ENCODE measurements around the gene PTPN13. TPM values are rescaled to one million over a fixed set of nuclear protein-coding genes. Genes with fewer than 3 reads are reported as not detected.

The PTPN13 gene
- total and polyA plus RNA-seq, 2 donors from 2014 or later, result 10.2 to 62.3 TPM

DNA sequence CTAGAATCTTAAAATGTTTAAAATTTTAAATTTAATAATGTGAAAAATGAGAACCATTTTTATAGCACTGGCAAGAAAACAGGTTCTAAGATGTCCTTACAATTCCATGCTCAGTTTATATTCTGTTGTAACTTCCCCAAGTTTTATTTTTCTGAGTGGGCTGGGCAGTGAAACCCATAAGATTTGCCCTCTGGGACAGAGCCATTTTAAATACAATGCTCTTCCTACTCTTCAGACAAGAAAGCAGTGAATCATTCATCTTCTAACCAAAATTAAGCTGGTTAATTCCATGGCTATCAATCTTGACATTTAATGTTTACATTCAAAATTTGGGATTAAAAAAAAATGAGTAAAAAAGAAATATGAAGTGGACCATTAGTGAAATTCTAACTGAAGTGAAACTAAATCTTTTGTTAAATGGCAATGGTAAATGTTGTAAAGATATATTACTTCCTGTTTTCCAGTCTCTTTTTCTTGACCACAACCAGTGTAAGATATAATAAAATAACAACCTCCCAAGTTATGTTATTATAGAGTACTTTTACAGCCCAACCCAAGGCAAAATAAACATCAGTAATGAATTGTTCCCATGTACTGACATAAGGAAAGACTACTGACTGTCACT is 37.2 kb upstream of the PTPN13 start:
- Histone ChIP-seq H3K4me1 (ENCODE audit: control insufficient read depth in 2 of 3, insufficient read depth in 2 of 3, low read depth in 1 of 3, low read length in 3 of 3) (no peaks in the 10 kb centered on the region), H3K9me3 (ENCODE audit: control insufficient read depth in 2 of 3, insufficient read depth in 1 of 3, low read length in 3 of 3) (no peaks in the 10 kb centered on the region), H3K4me3 (ENCODE audit: low read length in 3 of 3) (no peak overlapping the region), H3K27ac (ENCODE audit: low read depth in 2 of 2, low read length in 2 of 2) (no peak overlapping the region), H3K36me3 (ENCODE audit: control insufficient read depth in 2 of 3, insufficient read depth in 3 of 3, low read length in 3 of 3) (no peaks in the 10 kb centered on the region), H3K27me3 (ENCODE audit: control insufficient read depth, insufficient read depth, low read length) (no peaks in the 10 kb centered on the region), H3K9ac (ENCODE audit: low read length in 3 of 3) (no peak overlapping the region)
- TF ChIP-seq, protein P1, sequence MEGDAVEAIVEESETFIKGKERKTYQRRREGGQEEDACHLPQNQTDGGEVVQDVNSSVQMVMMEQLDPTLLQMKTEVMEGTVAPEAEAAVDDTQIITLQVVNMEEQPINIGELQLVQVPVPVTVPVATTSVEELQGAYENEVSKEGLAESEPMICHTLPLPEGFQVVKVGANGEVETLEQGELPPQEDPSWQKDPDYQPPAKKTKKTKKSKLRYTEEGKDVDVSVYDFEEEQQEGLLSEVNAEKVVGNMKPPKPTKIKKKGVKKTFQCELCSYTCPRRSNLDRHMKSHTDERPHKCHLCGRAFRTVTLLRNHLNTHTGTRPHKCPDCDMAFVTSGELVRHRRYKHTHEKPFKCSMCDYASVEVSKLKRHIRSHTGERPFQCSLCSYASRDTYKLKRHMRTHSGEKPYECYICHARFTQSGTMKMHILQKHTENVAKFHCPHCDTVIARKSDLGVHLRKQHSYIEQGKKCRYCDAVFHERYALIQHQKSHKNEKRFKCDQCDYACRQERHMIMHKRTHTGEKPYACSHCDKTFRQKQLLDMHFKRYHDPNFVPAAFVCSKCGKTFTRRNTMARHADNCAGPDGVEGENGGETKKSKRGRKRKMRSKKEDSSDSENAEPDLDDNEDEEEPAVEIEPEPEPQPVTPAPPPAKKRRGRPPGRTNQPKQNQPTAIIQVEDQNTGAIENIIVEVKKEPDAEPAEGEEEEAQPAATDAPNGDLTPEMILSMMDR (IDR thresholded peaks at IDR 0.05; ENCODE audit: borderline replicate concordance, extremely low read depth, insufficient read depth), result no peak
- intact Hi-C loops (cut with DNase I), result no loop called here
- FAIRE-seq, result peak; percentile 85
- DNase-seq, result peak in 2 of 5 donors; percentile 45 to 63

DNA sequence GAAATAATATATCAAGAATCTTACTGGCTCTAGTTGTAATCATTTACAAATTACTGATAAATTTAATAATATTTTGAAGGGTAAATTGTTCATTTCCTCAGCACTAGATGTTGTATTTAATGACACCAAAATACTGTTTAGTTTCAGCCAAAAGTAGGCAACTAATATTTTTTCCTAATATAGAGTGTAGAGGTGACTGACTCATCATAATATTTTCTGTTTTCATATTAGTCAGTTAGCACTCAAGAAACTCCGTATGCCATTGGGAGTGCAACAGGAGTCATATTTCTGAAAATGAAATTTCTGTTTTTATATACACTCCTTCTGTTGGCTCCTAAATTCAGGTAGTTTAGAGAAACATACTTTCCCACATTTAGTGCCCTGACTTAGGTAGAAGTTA is 36.6 kb upstream of the PTPN13 start:
- Histone ChIP-seq H3K36me3 (ENCODE audit: control insufficient read depth in 2 of 3, insufficient read depth in 3 of 3, low read length in 3 of 3) (no peaks in the 10 kb centered on the region), H3K27ac (ENCODE audit: low read depth in 2 of 2, low read length in 2 of 2) (no peak overlapping the region), H3K4me3 (ENCODE audit: low read length in 3 of 3) (no peak overlapping the region), H3K9ac (ENCODE audit: low read length in 3 of 3) (no peak overlapping the region), H3K4me1 (ENCODE audit: control insufficient read depth in 2 of 3, insufficient read depth in 2 of 3, low read depth in 1 of 3, low read length in 3 of 3) (no peaks in the 10 kb centered on the region), H3K9me3 (ENCODE audit: control insufficient read depth in 2 of 3, insufficient read depth in 1 of 3, low read length in 3 of 3) (no peaks in the 10 kb centered on the region), H3K27me3 (ENCODE audit: control insufficient read depth, insufficient read depth, low read length) (no peaks in the 10 kb centered on the region)
- no peak for FAIRE-seq
- TF ChIP-seq, protein P1 (IDR thresholded peaks at IDR 0.05; ENCODE audit: borderline replicate concordance, extremely low read depth, insufficient read depth), result no peak
- no peak for DNase-seq
- intact Hi-C loops (cut with DNase I), result no loop called here

DNA sequence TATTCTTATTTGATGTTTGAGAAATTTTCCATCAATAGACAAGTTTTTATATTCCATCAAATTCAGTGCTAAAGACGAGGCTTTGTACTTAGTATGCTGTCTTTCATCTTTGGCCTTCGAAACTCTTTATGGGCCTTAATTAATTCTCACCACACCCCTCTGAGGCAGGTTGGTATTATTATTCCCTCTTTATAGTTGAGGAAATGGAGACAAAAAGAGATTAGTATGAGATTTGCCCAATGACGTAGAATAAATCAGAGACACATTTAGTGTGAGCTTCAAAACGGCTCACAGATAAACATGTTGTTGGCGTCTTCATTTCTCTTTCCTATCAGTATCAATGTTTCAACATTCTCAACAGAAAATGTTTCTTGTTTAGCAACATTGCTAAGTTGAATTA is 35.9 kb upstream of the PTPN13 start:
- Histone ChIP-seq H3K27ac (ENCODE audit: low read depth in 2 of 2, low read length in 2 of 2) (no peak overlapping the region), H3K9me3 (ENCODE audit: control insufficient read depth in 2 of 3, insufficient read depth in 1 of 3, low read length in 3 of 3) (no peaks in the 10 kb centered on the region), H3K36me3 (ENCODE audit: control insufficient read depth in 2 of 3, insufficient read depth in 3 of 3, low read length in 3 of 3) (no peaks in the 10 kb centered on the region), H3K9ac (ENCODE audit: low read length in 3 of 3) (no peak overlapping the region), H3K4me1 (ENCODE audit: control insufficient read depth in 2 of 3, insufficient read depth in 2 of 3, low read depth in 1 of 3, low read length in 3 of 3) (no peaks in the 10 kb centered on the region), H3K4me3 (ENCODE audit: low read length in 3 of 3) (no peak overlapping the region), H3K27me3 (ENCODE audit: control insufficient read depth, insufficient read depth, low read length) (no peaks in the 10 kb centered on the region)
- TF ChIP-seq, protein P1 (IDR thresholded peaks at IDR 0.05; ENCODE audit: borderline replicate concordance, extremely low read depth, insufficient read depth), result no peak
- DNase-seq (no peak), FAIRE-seq (no peak)
- intact Hi-C loops (cut with DNase I), result no loop called here

DNA sequence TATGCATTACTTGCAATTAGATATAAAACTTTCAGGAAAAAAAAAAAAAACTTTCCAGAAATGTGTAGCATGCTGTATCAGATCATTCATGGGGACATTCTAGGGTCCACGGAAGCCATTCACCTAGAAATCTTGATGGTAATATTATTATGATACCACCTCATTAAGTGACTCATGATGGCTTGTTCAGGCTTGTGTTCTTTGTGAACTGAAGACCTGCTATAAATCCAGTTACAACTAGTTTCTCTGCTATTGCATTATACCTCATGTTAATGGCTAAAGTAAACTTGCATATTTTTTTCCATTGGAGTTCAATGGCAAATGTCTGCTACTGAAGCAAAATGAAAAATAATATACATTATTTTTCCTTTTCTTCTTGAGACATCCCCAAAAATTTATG is 35.3 kb upstream of the PTPN13 start:
- H3K27me3 ChIP-seq (ENCODE audit: control insufficient read depth, insufficient read depth, low read length), result no peaks in the 10 kb centered on the region
- DNase-seq, result no peak
- no peak overlapping the region for H3K27ac ChIP-seq (ENCODE audit: low read depth in 2 of 2, low read length in 2 of 2)
- no peaks in the 10 kb centered on the region for H3K36me3 ChIP-seq (ENCODE audit: control insufficient read depth in 2 of 3, insufficient read depth in 3 of 3, low read length in 3 of 3)
- no peak overlapping the region for H3K4me3 ChIP-seq (ENCODE audit: low read length in 3 of 3)
- H3K4me1 ChIP-seq (ENCODE audit: control insufficient read depth in 2 of 3, insufficient read depth in 2 of 3, low read depth in 1 of 3, low read length in 3 of 3), result no peaks in the 10 kb centered on the region
- TF ChIP-seq, protein P1 (IDR thresholded peaks at IDR 0.05; ENCODE audit: borderline replicate concordance, extremely low read depth, insufficient read depth), result no peak
- FAIRE-seq, result no peak
- no peak overlapping the region for H3K9ac ChIP-seq (ENCODE audit: low read length in 3 of 3)
- intact Hi-C loops (cut with DNase I), result no loop called here
- no peaks in the 10 kb centered on the region for H3K9me3 ChIP-seq (ENCODE audit: control insufficient read depth in 2 of 3, insufficient read depth in 1 of 3, low read length in 3 of 3)

Data from kidney (tissue), 14 donors.